ENCODE results near the gene NLRP1. TPM values are rescaled to one million over a fixed set of nuclear protein-coding genes. Genes with fewer than 3 reads are reported as not detected.

The NLRP1 gene
- total and polyA plus RNA-seq, 2 of the 13 experiments (the other 11 are each of a cell fraction or from before 2014, with no cell fraction given) = 3.4 to 3.7 TPM

- H4K20me1 ChIP-seq (ENCODE audit: insufficient read depth, low read length) = no peaks in the 10 kb centered on the region
- H3K27ac ChIP-seq (ENCODE audit: extremely low read length, insufficient read depth, low read length) = no peak overlapping the region
- H3K4me2 ChIP-seq (ENCODE audit: low read depth, low read length) = no peak overlapping the region
- POLR2A ChIA-PET = no interaction called here
- H3K9me3 ChIP-seq (ENCODE audit: low read length) = no peaks in the 10 kb centered on the region
- intact Hi-C loops (cut with micrococcal nuclease; ENCODE audit: unreplicated experiment) (no loop called here), in situ Hi-C loops (cut with HindIII; ENCODE audit: extremely low pct_ligation_motif_present, low pct_unique_long_range_greater_than_20kb) (no loop called here)
- no peaks in the 10 kb centered on the region for H3K79me2 ChIP-seq (ENCODE audit: insufficient read depth, low read length)
- ATAC-seq (no peak), DNase-seq (ENCODE audit: low spot score) (no peak), FAIRE-seq (no peak)
- no peak for TF ChIP-seq RORA (CRISPR knock-in tag; IDR thresholded peaks at IDR 0.05)
- peaks cover 0 to 4% of the 10 kb centered on the region in 2 experiments; a peak in 2 of 5 replicates for H3K27me3 ChIP-seq (ENCODE audit: control insufficient read depth in 1 of 2, insufficient read depth in 2 of 2, low read length in 2 of 2)
- H3K4me1 ChIP-seq (ENCODE audit: insufficient read depth, low read length) = no peaks in the 10 kb centered on the region
- 11% methylated on average over 2 of the region's 2 CpGs for WGBS (ENCODE audit: low lambda C conversion rate)
- CTCF ChIA-PET (ENCODE audit: low intra/inter-chr PET ratio, low total read pairs) = no interaction called here
- no peak overlapping the region for H3K4me3 ChIP-seq (replicated peaks in 1 of 3; ENCODE audit: insufficient read depth in 1 of 3, low read depth in 2 of 3, low read length in 3 of 3)
- H3K36me3 ChIP-seq (replicated peaks in 1 of 2; ENCODE audit: control insufficient read depth in 1 of 2, insufficient read depth in 2 of 2, low read length in 2 of 2) = no peaks in the 10 kb centered on the region
- H3K9ac ChIP-seq (ENCODE audit: insufficient read depth, low read depth, low read length) = no peak overlapping the region
- BruUV-seq (replicated peaks) = no TSS peak
- no peak overlapping the region for H2AFZ ChIP-seq (ENCODE audit: low read length)
Observed at GRCh38 chr17:5615476-5615875, 31.2 kb upstream of the NLRP1 start.

- POLR2A ChIA-PET = no interaction called here
- FAIRE-seq = no peak
Observed at GRCh38 chr17:5610956-5611355, 26.6 kb upstream of the NLRP1 start.

More at GRCh38 chr17:5610956-5611355, 26.6 kb upstream of the NLRP1 start:
- no peak overlapping the region for H3K4me3 ChIP-seq (replicated peaks in 1 of 3; ENCODE audit: insufficient read depth in 1 of 3, low read depth in 2 of 3, low read length in 3 of 3)
- H3K9ac ChIP-seq (ENCODE audit: insufficient read depth, low read depth, low read length) = no peak overlapping the region
- in situ Hi-C loops (cut with HindIII; ENCODE audit: extremely low pct_ligation_motif_present, low pct_unique_long_range_greater_than_20kb) = no loop called here
- no TSS peak for BruUV-seq (replicated peaks)
- no peak for DNase-seq (ENCODE audit: low spot score)
- intact Hi-C loops (cut with micrococcal nuclease; ENCODE audit: unreplicated experiment) = no loop called here
- TF ChIP-seq ZNF614 (CRISPR knock-in tag; IDR thresholded peaks at IDR 0.05; ENCODE audit: borderline replicate concordance) = no peak
- TF ChIP-seq MAFK (conservative IDR thresholded peaks at IDR 0.05 in 1 of 2, IDR thresholded peaks at IDR 0.05 in 1 of 2; ENCODE audit: low read length in 2 of 2) = peak in 1 of 2 experiments; percentile 17; a peak in 1 of 4 replicates
- no peak for TF ChIP-seq CAMTA2 (CRISPR knock-in tag; IDR thresholded peaks at IDR 0.05; ENCODE audit: borderline replicate concordance)
- WGBS (ENCODE audit: low lambda C conversion rate) = 32% methylated on average over 6 of the region's 6 CpGs
- no peak overlapping the region for H3K4me2 ChIP-seq (ENCODE audit: low read depth, low read length)
- H3K79me2 ChIP-seq (ENCODE audit: insufficient read depth, low read length) = no peaks in the 10 kb centered on the region
- peaks cover 0 to 4% of the 10 kb centered on the region in 2 experiments; a peak in 1 of 5 replicates for H3K27me3 ChIP-seq (ENCODE audit: control insufficient read depth in 1 of 2, insufficient read depth in 2 of 2, low read length in 2 of 2)
- no peak overlapping the region for H3K27ac ChIP-seq (ENCODE audit: extremely low read length, insufficient read depth, low read length)
- CTCF ChIA-PET (ENCODE audit: low intra/inter-chr PET ratio, low total read pairs) = no interaction called here
- no peaks in the 10 kb centered on the region for H3K9me3 ChIP-seq (ENCODE audit: low read length)
- H2AFZ ChIP-seq (ENCODE audit: low read length) = no peak overlapping the region
- H3K36me3 ChIP-seq (replicated peaks in 1 of 2; ENCODE audit: control insufficient read depth in 1 of 2, insufficient read depth in 2 of 2, low read length in 2 of 2) = no peaks in the 10 kb centered on the region
- no peaks in the 10 kb centered on the region for H3K4me1 ChIP-seq (ENCODE audit: insufficient read depth, low read length)
- no peak for ATAC-seq
- no peaks in the 10 kb centered on the region for H4K20me1 ChIP-seq (ENCODE audit: insufficient read depth, low read length)

All from HepG2 (cell line).